NCI-H446 treated with DMSO at 0.1 percent for 48 hours (cell line): ENCODE results near the gene NFKBIZ.
"Not testable (repeated sequence)": the region's sequence is repeated elsewhere in the genome, so short reads cannot be mapped to it uniquely, and the experiment has no call there.

ENCODE experiments used
- DNase-seq: peaks from one replicate; lab custom pipeline; 2025; lab: John Stamatoyannopoulos, UW

Gene NFKBIZ

DNA sequence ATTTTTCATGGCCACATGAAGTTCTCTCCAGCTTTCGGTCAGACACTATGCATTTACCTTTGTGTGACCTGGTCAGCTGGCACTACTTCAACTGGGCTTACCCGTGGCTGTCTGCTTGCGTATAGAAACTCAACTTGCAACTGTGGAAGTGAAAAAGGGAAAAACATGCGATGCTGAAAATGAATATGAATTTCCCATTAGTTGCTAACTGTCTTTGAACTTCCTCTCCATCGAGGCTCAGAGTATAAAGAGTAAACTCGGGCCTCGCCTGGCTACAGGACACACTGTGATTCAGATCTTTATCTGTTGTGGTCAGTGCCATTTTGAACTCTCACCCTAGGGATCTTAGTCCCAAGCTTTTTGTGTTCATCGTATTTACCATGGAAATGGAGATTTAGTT lies 26.8 kb downstream of the NFKBIZ start:
- no peak for DNase-seq

DNA sequence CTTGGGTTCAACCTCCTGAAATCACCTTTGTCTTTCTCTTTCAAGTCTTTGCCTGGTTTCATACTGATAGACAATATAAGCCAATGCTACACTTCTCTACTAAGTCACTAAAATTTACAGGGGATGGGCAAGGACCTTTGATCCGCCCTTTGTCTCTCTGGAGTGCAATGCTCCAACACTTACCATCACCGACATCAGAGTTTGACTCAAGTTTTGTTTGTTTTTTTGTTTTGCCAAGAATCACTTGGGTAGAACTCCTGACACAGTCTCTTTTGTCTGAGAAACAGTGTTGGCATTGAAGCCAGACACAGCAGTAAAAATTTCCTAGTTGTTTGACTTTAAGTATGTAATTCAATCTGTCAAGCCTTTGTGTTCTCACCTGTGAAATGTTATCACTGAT lies 29.3 kb downstream of the NFKBIZ start:
- no peak for DNase-seq

DNA sequence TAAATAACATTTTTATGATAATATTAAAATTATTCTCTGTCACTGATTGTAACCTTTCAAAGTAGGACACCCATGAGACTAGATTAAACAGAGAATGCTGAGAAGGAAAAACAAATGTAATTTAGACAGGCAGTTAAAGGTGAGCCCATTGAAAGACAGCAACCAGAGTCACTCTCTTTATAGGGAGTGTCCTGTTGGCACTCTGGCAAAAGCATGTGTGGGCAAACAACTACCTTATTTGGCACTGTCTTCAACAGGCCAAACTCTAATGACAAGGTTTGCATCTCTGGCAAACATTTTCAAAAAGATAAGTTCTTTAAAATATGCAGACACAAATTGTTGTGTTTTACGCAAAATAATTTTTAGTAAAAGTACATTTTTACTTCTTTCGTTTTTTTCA lies 29.8 kb downstream of the NFKBIZ start:
- DNase-seq: no peak

DNA sequence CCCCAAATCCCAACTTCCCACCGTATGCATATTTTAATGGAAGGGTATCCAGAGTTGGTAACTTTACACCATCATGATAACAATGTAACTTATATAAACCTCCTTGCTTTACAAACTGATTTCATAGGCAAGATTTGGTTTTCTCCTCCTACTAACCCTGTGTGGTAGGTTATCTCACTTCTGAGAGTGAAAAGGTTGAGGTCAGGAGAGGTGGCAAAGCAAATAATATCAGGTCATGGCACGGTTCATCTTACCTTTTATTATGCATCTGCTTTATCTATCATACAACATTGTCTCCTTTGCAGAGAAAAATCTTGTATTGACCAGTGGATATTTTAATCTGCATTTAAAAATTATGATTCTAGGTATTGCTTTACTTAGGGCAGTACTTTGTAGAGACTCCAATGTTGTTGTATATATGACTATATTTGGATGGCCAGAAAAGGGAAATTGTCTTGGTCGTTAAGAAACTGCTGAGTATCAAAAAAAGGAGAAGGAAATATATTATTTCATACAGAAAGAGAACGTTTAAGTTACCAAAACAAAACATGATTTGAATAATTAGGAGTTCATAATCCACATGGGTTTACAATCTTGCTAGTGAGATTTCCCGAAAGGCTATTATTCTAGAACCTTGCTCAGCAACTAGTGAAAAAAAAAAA lies 30.4 kb downstream of the NFKBIZ start:
- DNase-seq: no peak

DNA sequence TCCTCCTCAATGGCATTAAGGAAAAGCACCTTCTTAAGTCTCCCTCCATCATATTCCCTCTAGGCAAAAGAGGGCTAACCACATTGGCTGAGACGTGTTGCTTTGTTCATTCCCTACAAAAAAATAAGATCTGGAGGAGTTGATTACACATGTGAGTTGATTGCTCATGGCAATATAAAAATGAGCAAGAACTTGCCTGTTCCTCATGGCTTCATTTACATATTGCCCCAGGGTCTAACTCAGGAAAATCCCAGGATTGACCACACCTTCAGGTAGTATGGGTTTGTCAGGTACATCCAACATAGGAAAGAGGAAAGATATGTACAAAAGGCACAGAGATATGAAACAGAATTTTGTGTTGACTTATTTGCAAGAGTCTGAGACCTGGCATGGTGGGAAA lies 35.5 kb downstream of the NFKBIZ start:
- no peak for DNase-seq

GRCh38 chr3:101885584-101885983 lies 36.3 kb downstream of the NFKBIZ start:
- not testable (repeated sequence) for DNase-seq

- DNase-seq: no peak
These were observed 37.3 kb downstream of the NFKBIZ start for GRCh38 chr3:101886626-101887025.

DNA sequence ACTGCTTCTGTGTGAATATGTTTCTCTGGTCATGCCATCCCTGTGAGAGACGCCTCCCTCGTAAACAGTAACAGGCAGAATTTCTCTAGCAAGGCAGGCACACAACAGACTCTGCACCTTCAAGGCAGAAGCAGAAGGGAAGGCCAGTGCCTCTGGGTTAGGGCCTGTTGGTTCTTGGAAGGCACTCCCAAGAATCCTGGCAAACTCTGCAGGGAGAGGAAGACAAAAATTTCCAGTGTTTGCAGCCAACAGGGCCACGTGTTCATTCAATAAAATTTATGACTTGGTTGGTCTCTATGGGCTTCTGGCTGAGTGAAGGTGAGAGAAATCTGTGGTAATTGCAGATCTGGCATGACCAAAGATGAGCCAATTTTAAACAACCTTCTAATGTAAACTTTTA lies 39.3 kb downstream of the NFKBIZ start:
- DNase-seq: no peak

DNA sequence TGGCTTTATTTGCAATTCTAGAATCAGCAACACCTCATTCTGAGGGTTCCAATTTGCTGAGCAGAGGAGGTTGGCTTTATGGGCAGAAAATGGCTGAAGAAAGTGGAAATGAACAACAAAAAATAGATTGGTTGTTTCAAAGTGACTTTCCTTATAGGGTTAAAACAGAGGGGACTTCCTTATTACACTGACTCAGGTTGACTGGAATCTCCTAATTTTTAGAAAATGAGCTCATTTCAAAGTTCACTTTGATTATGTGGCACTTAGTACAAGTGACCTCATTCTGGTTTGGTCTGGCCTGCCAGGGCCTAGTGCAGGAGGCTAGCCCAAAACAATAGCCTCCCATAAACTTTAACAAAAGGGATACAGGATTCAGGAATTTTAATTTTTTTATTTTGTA lies 41.4 kb downstream of the NFKBIZ start:
- DNase-seq: no peak

DNA sequence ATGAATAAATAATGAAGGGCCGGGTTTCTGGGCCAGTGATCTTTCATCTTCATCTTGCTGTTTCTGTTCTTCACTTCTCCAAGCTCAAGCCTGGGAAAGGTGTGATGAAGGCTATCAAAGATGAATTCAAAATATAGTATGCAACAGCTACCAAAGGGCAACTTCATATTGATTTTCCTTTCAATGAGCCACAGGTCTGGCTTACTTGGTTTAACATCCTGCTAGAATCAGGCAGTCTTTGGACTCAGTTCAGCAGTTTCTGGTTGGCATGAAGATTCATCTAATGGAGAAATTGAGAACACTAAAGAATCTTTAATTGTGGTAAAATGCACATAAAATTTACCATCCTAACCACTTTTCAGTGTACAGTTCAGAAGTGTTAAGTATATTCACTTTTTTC lies 43.3 kb downstream of the NFKBIZ start:
- no peak for DNase-seq

- no peak for DNase-seq
These were observed 46.9 kb downstream of the NFKBIZ start for GRCh38 chr3:101896083-101896757.

DNA sequence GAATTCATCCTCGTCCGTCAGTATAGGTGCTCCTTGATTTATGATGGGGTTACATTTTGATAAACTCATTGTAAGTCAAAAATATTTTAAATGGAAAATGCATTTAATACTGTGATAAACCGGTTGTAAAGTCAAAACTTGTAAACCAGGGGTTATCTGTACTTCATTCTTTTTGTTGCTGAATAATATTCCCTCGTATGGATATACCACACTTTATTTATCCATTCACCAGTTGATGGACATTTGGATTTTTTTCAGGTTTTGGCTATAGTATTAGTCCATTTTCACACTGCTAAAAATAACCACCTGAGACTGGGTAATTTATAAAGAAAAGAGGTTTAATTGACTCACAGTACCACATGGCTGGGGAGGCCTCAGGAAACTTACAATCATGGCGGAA lies 47.7 kb downstream of the NFKBIZ start:
- DNase-seq: no peak

DNA sequence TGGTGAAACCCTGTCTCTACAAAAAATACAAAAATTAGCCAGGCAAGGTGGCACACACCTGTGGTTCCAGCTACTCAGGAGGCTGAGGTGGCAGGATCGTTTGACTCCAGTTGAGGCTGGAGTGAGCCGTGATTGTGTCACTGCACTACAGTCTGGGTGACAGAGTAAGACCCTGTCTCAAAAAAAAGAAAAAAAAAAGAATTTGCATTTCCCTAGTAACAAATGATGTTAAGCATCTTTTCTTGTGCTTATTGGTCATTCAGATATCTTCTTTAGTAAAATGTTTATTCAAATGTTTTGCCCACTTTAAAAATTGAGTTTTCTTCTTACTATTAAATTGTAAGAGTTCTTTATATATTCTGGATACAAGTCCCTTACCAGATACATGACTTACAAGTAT lies 48.7 kb downstream of the NFKBIZ start:
- no peak for DNase-seq

DNA sequence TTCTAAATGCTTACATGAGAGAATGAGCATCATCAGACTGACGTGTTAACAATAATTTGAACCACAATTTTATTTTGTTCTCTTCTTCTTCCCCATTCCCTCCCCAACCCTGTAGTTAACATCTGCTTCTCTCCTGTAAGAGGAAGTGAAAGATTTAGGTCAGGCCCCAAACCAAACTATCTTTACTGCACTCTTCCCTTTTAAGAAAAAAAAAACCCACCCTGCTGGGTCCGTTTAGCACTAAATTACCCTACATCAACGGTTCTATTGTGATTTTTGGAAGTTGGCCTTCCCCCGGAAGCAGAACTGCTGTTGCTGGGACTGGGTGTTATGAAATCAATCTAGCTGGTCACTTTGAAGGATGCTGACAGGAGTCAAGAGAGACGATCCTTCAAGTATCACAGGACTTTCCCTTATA lies 49.4 kb downstream of the NFKBIZ start:
- DNase-seq: no peak

GRCh38 chr3:101900316-101900715 lies 51.0 kb downstream of the NFKBIZ start:
- DNase-seq: no peak

DNA sequence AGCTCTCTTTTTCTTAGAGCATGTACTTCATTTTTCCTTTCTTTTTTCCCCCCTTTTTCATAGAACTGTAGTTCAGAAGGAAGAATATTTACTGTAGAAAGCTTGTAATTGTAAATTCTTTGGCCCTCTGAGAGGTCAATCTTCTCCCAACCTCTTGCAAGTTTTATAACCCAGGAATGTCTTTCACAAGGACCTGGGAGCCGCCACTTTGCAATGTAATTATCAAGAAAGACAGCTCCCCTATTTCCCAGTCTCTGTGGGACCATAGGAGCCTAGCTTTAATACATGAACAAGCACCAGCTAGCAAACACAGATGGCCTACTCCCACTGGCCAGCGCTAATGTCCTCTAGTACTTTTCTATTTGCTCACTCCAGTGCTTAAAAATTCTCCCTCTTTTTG lies 51.4 kb downstream of the NFKBIZ start:
- DNase-seq: no peak

DNA sequence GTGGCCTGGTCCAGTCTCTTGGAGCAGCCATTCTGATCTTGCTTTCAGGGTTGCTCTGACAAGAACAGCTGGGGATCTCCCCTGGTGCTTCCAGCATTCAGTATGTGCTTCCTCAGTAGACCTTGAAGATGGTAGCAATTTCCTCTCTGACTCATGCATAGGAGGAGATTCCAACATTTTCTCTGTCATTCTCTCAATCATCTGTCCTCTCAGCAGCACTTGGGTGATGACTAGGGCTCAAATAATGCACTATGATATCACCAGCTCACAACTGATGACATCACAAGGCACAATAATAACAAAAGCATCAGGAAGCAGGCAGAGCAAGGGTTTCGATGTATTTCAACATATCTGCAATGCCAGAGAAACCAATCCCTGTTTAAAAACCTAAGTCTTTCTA lies 52.7 kb downstream of the NFKBIZ start:
- DNase-seq: no peak

- DNase-seq: no peak
These were observed 54.1 kb downstream of the NFKBIZ start for GRCh38 chr3:101903451-101903871.

GRCh38 chr3:101905573-101905972 lies 56.3 kb downstream of the NFKBIZ start:
- DNase-seq: not testable (repeated sequence)
